ENCODE results near the gene CAPN12. TPM values are rescaled to one million over a fixed set of nuclear protein-coding genes. Genes with fewer than 3 reads are reported as not detected.
"Not testable (repeated sequence)": the region's sequence is repeated elsewhere in the genome, so short reads cannot be mapped to it uniquely, and the experiment has no call there.

Gene CAPN12
- total RNA-seq, 1 donor = 0.18 TPM

- H3K4me3 ChIP-seq (ENCODE audit: low read depth, low read length) = no peak overlapping the region
- TF ChIP-seq CTCF (IDR thresholded peaks at IDR 0.05; ENCODE audit: insufficient read depth, low read length) = no peak
- no peak for DNase-seq (ENCODE audit: low read depth)
Measured at GRCh38 chr19:38774181-38774950, 30.1 kb upstream of the CAPN12 start.

GRCh38 chr19:38773469-38774177 is 29.3 kb upstream of the CAPN12 start, which contains the start of gene LGALS7:
Gene LGALS7 (minus strand): TSS chr19:38773517. CDS start chr19:38773492, 25 bp downstream.
- H3K4me3 ChIP-seq (ENCODE audit: low read depth, low read length) = no peak within 1 kb of the TSS
- no peak for TF ChIP-seq CTCF (IDR thresholded peaks at IDR 0.05; ENCODE audit: insufficient read depth, low read length)
- no peak for DNase-seq (ENCODE audit: low read depth)

- not testable (repeated sequence) for H3K4me3 ChIP-seq (ENCODE audit: low read depth, low read length); DNase-seq (ENCODE audit: low read depth)
Measured at GRCh38 chr19:38771569-38771968, 27.3 kb upstream of the CAPN12 start.

- DNase-seq (ENCODE audit: low read depth); H3K4me3 ChIP-seq (ENCODE audit: low read depth, low read length): not testable (repeated sequence)
Measured at GRCh38 chr19:38770949-38771275, 26.6 kb upstream of the CAPN12 start.

- not testable (repeated sequence) for DNase-seq (ENCODE audit: low read depth); H3K4me3 ChIP-seq (ENCODE audit: low read depth, low read length)
Measured at GRCh38 chr19:38770228-38770948, 26.1 kb upstream of the CAPN12 start.

GRCh38 chr19:38769635-38770211 is 25.4 kb upstream of the CAPN12 start:
- H3K4me3 ChIP-seq (ENCODE audit: low read depth, low read length) = no peak overlapping the region
- TF ChIP-seq CTCF (IDR thresholded peaks at IDR 0.05; ENCODE audit: insufficient read depth, low read length) = peak; percentile 78
- DNase-seq (ENCODE audit: low read depth) = peak; percentile 64

- no peak for DNase-seq (ENCODE audit: low read depth)
- no peak for TF ChIP-seq CTCF (IDR thresholded peaks at IDR 0.05; ENCODE audit: insufficient read depth, low read length)
Measured at GRCh38 chr19:38766276-38767047, 22.2 kb upstream of the CAPN12 start.

More at GRCh38 chr19:38766276-38767047, 22.2 kb upstream of the CAPN12 start:
- H3K4me3 ChIP-seq (ENCODE audit: low read depth, low read length) = no peak overlapping the region
